ENCODE data around the gene CDH2. TPM values are rescaled to one million over a fixed set of nuclear protein-coding genes. Genes with fewer than 3 reads are reported as not detected.

The CDH2 gene
- total and polyA plus RNA-seq, 9 donors, result 2.9 to 78.3 (median 11.2) TPM

DNA sequence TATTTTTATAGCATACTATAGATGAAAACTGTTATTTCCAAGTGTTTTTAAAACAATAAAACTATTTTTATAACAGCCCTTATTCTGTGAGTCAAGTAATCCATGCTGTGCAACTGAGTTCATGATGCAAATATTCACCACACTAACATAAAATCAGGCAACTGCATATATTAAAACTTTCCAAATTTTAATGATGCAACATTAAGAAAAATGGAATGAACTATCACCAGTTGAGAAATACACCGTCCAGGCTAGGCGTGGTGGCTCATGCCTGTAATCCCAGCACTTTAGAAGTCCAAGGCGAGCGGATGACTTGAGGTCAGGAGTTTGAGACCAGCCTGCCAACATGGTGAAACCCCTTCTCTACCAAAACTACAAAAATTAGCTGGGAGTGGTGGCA is 114.5 kb downstream of the CDH2 start:
- Histone ChIP-seq H3K27ac (no peak overlapping the region), H3K4me1 (ENCODE audit: insufficient read depth) (peaks cover 3% of the 10 kb centered on the region), H3K27me3 (no peaks in the 10 kb centered on the region), H3K9me3 (no peaks in the 10 kb centered on the region), H3K4me3 (no peak overlapping the region), H3K36me3 (no peaks in the 10 kb centered on the region)
- TF ChIP-seq POLR2A (IDR thresholded peaks at IDR 0.05), result no peak
- no peak for TF ChIP-seq EP300 (IDR thresholded peaks at IDR 0.05)
- TF ChIP-seq, protein P1, sequence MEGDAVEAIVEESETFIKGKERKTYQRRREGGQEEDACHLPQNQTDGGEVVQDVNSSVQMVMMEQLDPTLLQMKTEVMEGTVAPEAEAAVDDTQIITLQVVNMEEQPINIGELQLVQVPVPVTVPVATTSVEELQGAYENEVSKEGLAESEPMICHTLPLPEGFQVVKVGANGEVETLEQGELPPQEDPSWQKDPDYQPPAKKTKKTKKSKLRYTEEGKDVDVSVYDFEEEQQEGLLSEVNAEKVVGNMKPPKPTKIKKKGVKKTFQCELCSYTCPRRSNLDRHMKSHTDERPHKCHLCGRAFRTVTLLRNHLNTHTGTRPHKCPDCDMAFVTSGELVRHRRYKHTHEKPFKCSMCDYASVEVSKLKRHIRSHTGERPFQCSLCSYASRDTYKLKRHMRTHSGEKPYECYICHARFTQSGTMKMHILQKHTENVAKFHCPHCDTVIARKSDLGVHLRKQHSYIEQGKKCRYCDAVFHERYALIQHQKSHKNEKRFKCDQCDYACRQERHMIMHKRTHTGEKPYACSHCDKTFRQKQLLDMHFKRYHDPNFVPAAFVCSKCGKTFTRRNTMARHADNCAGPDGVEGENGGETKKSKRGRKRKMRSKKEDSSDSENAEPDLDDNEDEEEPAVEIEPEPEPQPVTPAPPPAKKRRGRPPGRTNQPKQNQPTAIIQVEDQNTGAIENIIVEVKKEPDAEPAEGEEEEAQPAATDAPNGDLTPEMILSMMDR (IDR thresholded peaks at IDR 0.05), result no peak
- 92 to 97% (median 95%) methylated on average over 4 of the region's 4 CpGs for WGBS, 3 donors
- no peak for DNase-seq
- intact Hi-C loops (cut with DNase I), result no loop called here

DNA sequence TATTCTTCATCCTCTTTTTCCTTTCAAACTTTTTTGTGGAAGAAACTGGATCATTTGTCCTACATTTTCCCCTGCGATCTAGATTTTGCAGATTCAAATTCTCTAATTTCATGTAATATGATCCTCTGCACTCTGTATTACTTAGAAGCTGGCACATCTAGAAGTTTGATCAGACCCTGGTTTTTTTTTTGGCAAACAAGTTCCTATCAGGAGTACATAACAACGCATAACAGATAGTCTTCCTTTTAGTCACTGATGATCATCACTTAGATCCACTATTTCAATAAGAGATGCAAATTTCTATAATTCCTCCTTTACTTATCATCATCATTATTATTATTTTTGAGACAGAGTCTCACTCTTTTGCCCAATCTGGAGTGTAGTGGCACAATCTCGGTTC is 117.1 kb downstream of the CDH2 start:
- Histone ChIP-seq H3K27ac (no peak overlapping the region), H3K27me3 (no peaks in the 10 kb centered on the region), H3K4me1 (ENCODE audit: insufficient read depth) (peaks cover 2% of the 10 kb centered on the region), H3K9me3 (no peaks in the 10 kb centered on the region), H3K36me3 (no peaks in the 10 kb centered on the region), H3K4me3 (no peak overlapping the region)
- TF ChIP-seq POLR2A (IDR thresholded peaks at IDR 0.05) (no peak), EP300 (IDR thresholded peaks at IDR 0.05) (no peak)
- TF ChIP-seq, protein P1 (IDR thresholded peaks at IDR 0.05), result no peak
- 95 to 96% (median 96%) methylated on average over 3 of the region's 3 CpGs for WGBS, 3 donors
- intact Hi-C loops (cut with DNase I), result no loop called here
- no peak for DNase-seq

DNA sequence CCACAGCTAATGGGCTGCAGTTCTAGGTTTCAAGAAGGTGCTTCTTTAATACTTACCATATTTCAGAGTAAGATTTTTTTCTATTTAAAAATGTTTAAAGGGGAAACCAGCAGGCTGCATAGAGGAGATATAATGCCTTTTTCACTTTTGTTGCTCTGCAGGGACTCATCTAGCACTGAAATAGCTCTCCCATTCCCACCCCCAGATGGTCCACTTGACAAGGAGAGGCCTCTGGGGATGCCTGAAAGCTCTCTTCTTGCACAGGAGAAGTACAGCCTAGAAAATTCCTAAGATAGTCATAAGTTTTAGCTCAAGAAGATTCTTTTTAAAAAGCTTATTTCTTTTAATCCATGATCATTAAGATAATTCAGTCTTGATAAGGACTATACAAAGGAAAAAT is 126.4 kb downstream of the CDH2 start:
- H3K4me3 ChIP-seq, result no peak overlapping the region

DNA sequence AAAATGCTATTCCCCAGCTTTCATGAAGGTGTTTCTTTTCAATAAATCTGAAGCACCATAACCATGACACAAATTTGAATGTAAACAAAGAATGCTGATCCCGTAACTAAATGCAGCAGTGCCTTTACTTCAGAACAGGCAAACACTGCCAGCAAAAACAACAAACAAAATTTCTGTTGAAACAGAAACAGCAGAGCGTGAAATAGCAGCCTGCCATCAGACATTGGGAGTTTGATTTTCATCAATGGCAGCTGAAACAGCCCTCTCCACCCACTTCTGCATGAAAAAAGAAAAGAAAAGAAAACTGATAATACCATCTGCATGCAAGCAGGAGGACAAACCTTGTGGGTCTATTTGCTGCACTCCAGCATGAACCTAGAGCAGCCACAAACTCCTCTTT is 128.3 kb downstream of the CDH2 start:
- DNase-seq, result no peak
- no peaks in the 10 kb centered on the region for H3K4me1 ChIP-seq (ENCODE audit: insufficient read depth)
- intact Hi-C loops (cut with DNase I), result no loop called here
- no peaks in the 10 kb centered on the region for H3K36me3 ChIP-seq
- H3K4me3 ChIP-seq, result no peak overlapping the region
- H3K9me3 ChIP-seq, result no peaks in the 10 kb centered on the region
- H3K27ac ChIP-seq, result no peak overlapping the region
- H3K27me3 ChIP-seq, result no peaks in the 10 kb centered on the region
- WGBS, 3 donors, result 34 to 72% (median 46%) methylated on average over 2 of the region's 2 CpGs
- TF ChIP-seq POLR2A (IDR thresholded peaks at IDR 0.05) (no peak), EP300 (IDR thresholded peaks at IDR 0.05) (no peak)
- TF ChIP-seq, protein P1 (IDR thresholded peaks at IDR 0.05), result no peak

More for the DNA sequence above, 126.4 kb downstream of the CDH2 start:
- no peaks in the 10 kb centered on the region for H3K36me3 ChIP-seq
- TF ChIP-seq, protein P1 (IDR thresholded peaks at IDR 0.05), result no peak
- TF ChIP-seq POLR2A (IDR thresholded peaks at IDR 0.05), result no peak
- no peak for TF ChIP-seq EP300 (IDR thresholded peaks at IDR 0.05)
- no peaks in the 10 kb centered on the region for H3K9me3 ChIP-seq
- no peak for DNase-seq
- H3K27ac ChIP-seq, result no peak overlapping the region
- intact Hi-C loops (cut with DNase I), result no loop called here
- no peaks in the 10 kb centered on the region for H3K4me1 ChIP-seq (ENCODE audit: insufficient read depth)
- no peaks in the 10 kb centered on the region for H3K27me3 ChIP-seq

DNA sequence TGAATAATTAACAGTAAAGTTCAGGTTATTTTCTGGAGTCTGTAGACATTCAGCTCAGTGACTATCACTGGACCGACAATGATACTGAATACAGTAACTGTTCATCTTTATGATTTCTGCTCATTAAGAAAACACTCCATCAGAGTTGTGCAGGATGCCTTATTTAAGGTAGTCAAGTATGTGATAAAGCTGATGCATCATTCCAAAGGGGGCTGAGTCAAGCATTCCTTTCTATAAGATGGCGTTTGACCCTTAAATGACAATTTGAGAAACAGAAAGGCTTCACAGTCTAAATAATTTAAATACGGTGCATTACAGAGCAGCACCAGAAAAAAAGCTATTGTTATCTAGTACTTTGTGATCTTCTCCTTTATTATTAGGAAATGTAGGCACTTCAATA is 131.1 kb downstream of the CDH2 start:
- H3K36me3 ChIP-seq, result no peaks in the 10 kb centered on the region
- WGBS, 3 donors, result 52 to 70% (median 62%) methylated on average over 3 of the region's 3 CpGs
- TF ChIP-seq POLR2A (IDR thresholded peaks at IDR 0.05) (no peak), EP300 (IDR thresholded peaks at IDR 0.05) (no peak)
- TF ChIP-seq, protein P1 (IDR thresholded peaks at IDR 0.05), result no peak
- no peaks in the 10 kb centered on the region for H3K4me1 ChIP-seq (ENCODE audit: insufficient read depth)
- DNase-seq, result no peak
- intact Hi-C loops (cut with DNase I), result no loop called here
- H3K4me3 ChIP-seq, result no peak overlapping the region
- no peaks in the 10 kb centered on the region for H3K9me3 ChIP-seq
- H3K27ac ChIP-seq, result no peak overlapping the region
- H3K27me3 ChIP-seq, result no peaks in the 10 kb centered on the region

Data from ovary (tissue), 9 donors.